Measurements from ENCODE around the gene ANKEF1. TPM values are rescaled to one million over a fixed set of nuclear protein-coding genes. Genes with fewer than 3 reads are reported as not detected.

The ANKEF1 gene
- total and polyA plus RNA-seq, 3 donors from 2014 or later: 14.4 to 52.1 (median 32.4) TPM

DNA sequence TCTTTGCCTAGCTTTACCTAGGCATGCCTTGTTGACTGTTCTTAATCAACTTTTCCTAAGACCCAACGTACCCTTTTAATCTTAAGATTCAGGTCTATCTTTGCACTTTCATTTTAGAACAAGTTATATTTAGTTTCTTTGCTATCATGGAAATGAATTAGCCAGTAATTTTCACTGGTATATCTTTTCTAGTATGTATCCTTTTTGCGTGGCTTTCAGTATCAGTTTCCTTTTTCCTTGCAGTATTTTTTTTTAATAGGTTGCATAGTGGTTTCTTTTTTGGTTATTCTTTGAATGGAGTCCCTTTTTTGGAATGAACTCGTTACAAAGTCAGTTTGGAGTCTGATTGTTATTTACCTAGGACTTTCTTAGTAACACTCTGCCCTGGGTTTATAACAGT lies 7.3 kb downstream of the ANKEF1 start:
- intact Hi-C loops (cut with DNase I; ENCODE audit: low total_unique reads): no loop called here
- Histone ChIP-seq H3K9me3 (no peaks in the 10 kb centered on the region), H3K27ac (no peak overlapping the region), H3K4me3 (no peak overlapping the region), H3K27me3 (no peaks in the 10 kb centered on the region), H3K36me3 (ENCODE audit: low read depth, missing control alignments) (no peaks in the 10 kb centered on the region), H3K4me1 (peaks cover 2% of the 10 kb centered on the region)
- 51 to 55% methylated on average over 3 of the region's 3 CpGs for WGBS, 2 donors
- TF ChIP-seq POLR2A (IDR thresholded peaks at IDR 0.05): no peak
- TF ChIP-seq, protein P1, sequence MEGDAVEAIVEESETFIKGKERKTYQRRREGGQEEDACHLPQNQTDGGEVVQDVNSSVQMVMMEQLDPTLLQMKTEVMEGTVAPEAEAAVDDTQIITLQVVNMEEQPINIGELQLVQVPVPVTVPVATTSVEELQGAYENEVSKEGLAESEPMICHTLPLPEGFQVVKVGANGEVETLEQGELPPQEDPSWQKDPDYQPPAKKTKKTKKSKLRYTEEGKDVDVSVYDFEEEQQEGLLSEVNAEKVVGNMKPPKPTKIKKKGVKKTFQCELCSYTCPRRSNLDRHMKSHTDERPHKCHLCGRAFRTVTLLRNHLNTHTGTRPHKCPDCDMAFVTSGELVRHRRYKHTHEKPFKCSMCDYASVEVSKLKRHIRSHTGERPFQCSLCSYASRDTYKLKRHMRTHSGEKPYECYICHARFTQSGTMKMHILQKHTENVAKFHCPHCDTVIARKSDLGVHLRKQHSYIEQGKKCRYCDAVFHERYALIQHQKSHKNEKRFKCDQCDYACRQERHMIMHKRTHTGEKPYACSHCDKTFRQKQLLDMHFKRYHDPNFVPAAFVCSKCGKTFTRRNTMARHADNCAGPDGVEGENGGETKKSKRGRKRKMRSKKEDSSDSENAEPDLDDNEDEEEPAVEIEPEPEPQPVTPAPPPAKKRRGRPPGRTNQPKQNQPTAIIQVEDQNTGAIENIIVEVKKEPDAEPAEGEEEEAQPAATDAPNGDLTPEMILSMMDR (IDR thresholded peaks at IDR 0.05): no peak
- no peak for DNase-seq

DNA sequence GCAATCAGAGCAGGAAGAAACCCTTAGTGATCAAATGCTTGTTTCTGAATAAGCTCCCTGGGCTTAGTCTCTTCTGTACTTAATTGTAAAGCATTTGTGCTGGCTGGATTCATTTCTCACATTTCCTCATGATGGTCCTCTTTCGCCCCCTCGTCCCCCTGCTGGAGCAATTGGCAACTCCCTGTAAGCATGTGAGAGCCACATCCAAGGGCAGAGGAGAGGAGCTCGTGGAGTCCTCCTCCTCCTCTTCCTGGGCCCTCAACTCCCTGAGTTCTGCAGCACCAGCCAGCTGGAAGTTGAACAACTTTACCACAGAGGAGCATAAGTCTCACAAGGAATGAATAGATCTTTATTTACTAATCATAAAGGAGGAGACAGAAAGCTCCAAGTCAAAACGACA lies 12.6 kb downstream of the ANKEF1 start:
- WGBS, 2 donors: 29 to 33% methylated on average over 2 to 4 of the region's 4 CpGs
- no peaks in the 10 kb centered on the region for H3K36me3 ChIP-seq (ENCODE audit: low read depth, missing control alignments)
- DNase-seq: peak; percentile 45
- no peak overlapping the region for H3K4me3 ChIP-seq
- peaks cover 9% of the 10 kb centered on the region for H3K4me1 ChIP-seq
- H3K27me3 ChIP-seq: no peaks in the 10 kb centered on the region
- intact Hi-C loops (cut with DNase I; ENCODE audit: low total_unique reads): no loop called here
- no peak overlapping the region for H3K27ac ChIP-seq
- no peaks in the 10 kb centered on the region for H3K9me3 ChIP-seq
- TF ChIP-seq, protein P1 (IDR thresholded peaks at IDR 0.05): no peak
- TF ChIP-seq POLR2A (IDR thresholded peaks at IDR 0.05): no peak

DNA sequence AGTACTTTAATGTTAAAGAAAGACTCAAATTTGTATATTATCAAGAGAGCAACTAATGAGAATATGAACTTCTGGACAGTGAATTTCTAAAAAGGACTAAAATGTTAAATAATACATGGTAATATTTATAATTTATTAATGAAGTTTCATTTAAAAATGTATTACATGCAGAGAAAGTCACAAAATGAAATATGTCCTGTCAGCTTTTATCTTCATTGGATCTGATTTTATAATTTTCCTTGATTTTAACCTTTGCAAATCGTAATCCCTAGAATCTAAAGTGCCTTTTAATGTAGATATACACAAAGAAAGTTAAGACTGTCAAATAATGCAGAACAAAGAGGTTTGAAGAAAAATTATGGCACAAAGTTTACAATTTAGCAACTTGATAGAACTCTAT lies 16.4 kb downstream of the ANKEF1 start:
- TF ChIP-seq, protein P1 (IDR thresholded peaks at IDR 0.05): no peak
- no peak for TF ChIP-seq POLR2A (IDR thresholded peaks at IDR 0.05)
- Histone ChIP-seq H3K4me3 (no peak overlapping the region), H3K9me3 (no peaks in the 10 kb centered on the region), H3K27ac (no peak overlapping the region), H3K36me3 (ENCODE audit: low read depth, missing control alignments) (no peaks in the 10 kb centered on the region), H3K4me1 (peaks cover 9% of the 10 kb centered on the region), H3K27me3 (no peaks in the 10 kb centered on the region)
- no peak for DNase-seq
- 94 to 98% methylated on average over 1 of the region's 1 CpG for WGBS, 2 donors
- intact Hi-C loops (cut with DNase I; ENCODE audit: low total_unique reads): no loop called here

DNA sequence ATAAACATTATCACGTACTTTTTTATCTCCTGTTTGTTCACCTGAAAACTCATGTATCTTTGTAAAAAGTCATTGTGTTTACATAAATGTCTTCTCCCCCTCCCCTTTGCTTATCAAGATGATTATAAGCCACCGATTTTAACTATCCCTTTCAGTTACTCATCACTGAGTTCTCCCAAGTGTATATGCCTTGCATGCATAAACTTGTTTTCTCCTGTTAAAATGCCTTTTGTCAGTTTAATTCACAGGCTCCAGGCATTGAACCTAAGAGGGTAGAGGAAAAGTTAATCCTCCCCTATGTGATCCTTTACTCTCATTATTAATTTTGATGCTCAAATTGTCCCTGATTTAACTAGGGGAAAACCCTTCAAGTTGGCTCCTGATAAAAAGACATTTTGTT lies 24.2 kb downstream of the ANKEF1 start:
- TF ChIP-seq, protein P1 (IDR thresholded peaks at IDR 0.05): no peak
- no peak for TF ChIP-seq POLR2A (IDR thresholded peaks at IDR 0.05)
- H3K27ac ChIP-seq: no peak overlapping the region
- no peak overlapping the region for H3K4me3 ChIP-seq
- DNase-seq: no peak
- WGBS, 2 donors: 75 to 87% methylated on average over 2 of the region's 2 CpGs
- no peaks in the 10 kb centered on the region for H3K36me3 ChIP-seq (ENCODE audit: low read depth, missing control alignments)
- H3K27me3 ChIP-seq: no peaks in the 10 kb centered on the region
- intact Hi-C loops (cut with DNase I; ENCODE audit: low total_unique reads): no loop called here
- H3K9me3 ChIP-seq: no peaks in the 10 kb centered on the region
- H3K4me1 ChIP-seq: no peaks in the 10 kb centered on the region

DNA sequence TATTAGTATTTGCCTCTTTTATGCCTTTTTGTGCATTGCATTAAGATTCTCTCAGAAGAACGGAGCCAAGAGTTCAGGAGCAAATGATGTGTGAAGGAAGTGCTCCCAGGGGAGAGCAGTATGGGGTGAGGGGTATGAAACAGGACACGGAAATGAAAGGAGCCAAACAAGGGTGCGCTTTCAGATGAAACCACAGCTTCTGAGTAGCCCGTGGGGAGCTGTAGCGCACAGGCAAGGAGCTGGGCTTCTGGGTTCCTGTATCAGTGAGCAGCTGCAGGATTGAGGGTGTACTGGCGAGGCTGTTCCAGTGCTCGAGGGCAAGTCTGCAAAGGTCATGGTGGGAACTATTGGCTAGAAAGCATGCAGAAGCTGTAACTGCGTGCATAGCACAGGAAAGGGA lies 25.4 kb downstream of the ANKEF1 start:
- TF ChIP-seq, protein P1 (IDR thresholded peaks at IDR 0.05): no peak

More for the DNA sequence above, 25.4 kb downstream of the ANKEF1 start:
- H3K36me3 ChIP-seq (ENCODE audit: low read depth, missing control alignments): no peaks in the 10 kb centered on the region
- H3K4me3 ChIP-seq: no peak overlapping the region
- DNase-seq: no peak
- WGBS, 2 donors: 51 to 58% methylated on average over 8 of the region's 8 CpGs
- no peaks in the 10 kb centered on the region for H3K27me3 ChIP-seq
- intact Hi-C loops (cut with DNase I; ENCODE audit: low total_unique reads): no loop called here
- H3K9me3 ChIP-seq: no peaks in the 10 kb centered on the region
- H3K4me1 ChIP-seq: no peaks in the 10 kb centered on the region
- no peak overlapping the region for H3K27ac ChIP-seq

Data from testis (tissue), 3 donors.